ENCODE measurements around the gene XYLT1. TPM values are rescaled to one million over a fixed set of nuclear protein-coding genes. Genes with fewer than 3 reads are reported as not detected.

Gene XYLT1
- total RNA-seq, 2 experiments from 2014 or later: 53.6 to 56.7 TPM

GRCh38 chr16:17374668-17375255 lies 96.0 kb downstream of the XYLT1 start:
- H3K27me3 Mint-ChIP-seq: no peaks in the 10 kb centered on the region
- H3K4me1 Mint-ChIP-seq: peaks cover 56% of the 10 kb centered on the region
- H3K9me3 Mint-ChIP-seq: no peaks in the 10 kb centered on the region
- H3K4me3 Mint-ChIP-seq: no peak overlapping the region
- peaks cover 20% of the 10 kb centered on the region for H3K36me3 Mint-ChIP-seq
- no peak for ATAC-seq (ENCODE audit: low read depth)
- H3K27ac Mint-ChIP-seq: no peak overlapping the region
- POLR2A ChIA-PET: interaction anchor here (0.6 kb wide), 1 partner anchor 101 kb away, joined by 3 read pairs; no protein-coding TSS in a partner anchor
- no peak for DNase-seq

GRCh38 chr16:17373533-17373932 lies 97.2 kb downstream of the XYLT1 start:
- Mint-ChIP-seq H3K27ac (no peak overlapping the region), H3K27me3 (no peaks in the 10 kb centered on the region), H3K4me1 (peaks cover 63% of the 10 kb centered on the region), H3K36me3 (peaks cover 15% of the 10 kb centered on the region), H3K9me3 (no peaks in the 10 kb centered on the region), H3K4me3 (no peak overlapping the region)
- no peak for ATAC-seq (ENCODE audit: low read depth)
- no peak for DNase-seq
- POLR2A ChIA-PET: no interaction called here

GRCh38 chr16:17372386-17372785 lies 98.4 kb downstream of the XYLT1 start:
- Mint-ChIP-seq H3K27ac (no peak overlapping the region), H3K36me3 (peaks cover 10% of the 10 kb centered on the region), H3K4me1 (peaks cover 65% of the 10 kb centered on the region), H3K9me3 (no peaks in the 10 kb centered on the region), H3K4me3 (no peak overlapping the region), H3K27me3 (no peaks in the 10 kb centered on the region)
- POLR2A ChIA-PET: no interaction called here
- DNase-seq: no peak
- ATAC-seq (ENCODE audit: low read depth): no peak

GRCh38 chr16:17371299-17371698 lies 99.5 kb downstream of the XYLT1 start:
- POLR2A ChIA-PET: interaction anchor here (1.9 to 8.5 kb wide), 4 partner anchors 12 to 159 kb away, joined by 7 to 216 read pairs (median 16); no protein-coding TSS in a partner anchor
- Mint-ChIP-seq H3K4me3 (peak overlapping the region; percentile 79), H3K9me3 (no peaks in the 10 kb centered on the region), H3K36me3 (peaks cover 16% of the 10 kb centered on the region), H3K27ac (peak overlapping the region; percentile 95), H3K27me3 (no peaks in the 10 kb centered on the region), H3K4me1 (peaks cover 70% of the 10 kb centered on the region)
- DNase-seq: no peak
- ATAC-seq (ENCODE audit: low read depth): no peak

GRCh38 chr16:17370731-17371285 lies 100.0 kb downstream of the XYLT1 start:
- H3K27me3 Mint-ChIP-seq: no peaks in the 10 kb centered on the region
- peak overlapping the region; percentile 79 for H3K4me3 Mint-ChIP-seq
- ATAC-seq (ENCODE audit: low read depth): no peak
- POLR2A ChIA-PET: interaction anchor here (0.5 to 8.5 kb wide), 8 partner anchors 11 to 255 kb away, joined by 6 to 216 read pairs (median 16); no protein-coding TSS in a partner anchor
- H3K27ac Mint-ChIP-seq: peak overlapping the region; percentile 95
- H3K36me3 Mint-ChIP-seq: peaks cover 19% of the 10 kb centered on the region
- peaks cover 72% of the 10 kb centered on the region for H3K4me1 Mint-ChIP-seq
- DNase-seq: no peak
- H3K9me3 Mint-ChIP-seq: no peaks in the 10 kb centered on the region

- POLR2A ChIA-PET: interaction anchor here (0.5 to 8.5 kb wide), 15 partner anchors 10 to 255 kb away, joined by 3 to 216 read pairs (median 7); no protein-coding TSS in a partner anchor
- Mint-ChIP-seq H3K4me1 (peaks cover 75% of the 10 kb centered on the region), H3K9me3 (no peaks in the 10 kb centered on the region), H3K27me3 (no peaks in the 10 kb centered on the region), H3K36me3 (peaks cover 20% of the 10 kb centered on the region), H3K27ac (peak overlapping the region; percentile 95), H3K4me3 (peak overlapping the region; percentile 79)
- DNase-seq (peak; percentile 41), ATAC-seq (ENCODE audit: low read depth) (peak; percentile 7)
These were observed 100.5 kb downstream of the XYLT1 start for GRCh38 chr16:17370223-17370707.

- Mint-ChIP-seq H3K27me3 (no peaks in the 10 kb centered on the region), H3K27ac (peak overlapping the region; percentile 95), H3K4me3 (peak overlapping the region; percentile 79), H3K4me1 (peaks cover 77% of the 10 kb centered on the region), H3K9me3 (no peaks in the 10 kb centered on the region), H3K36me3 (peaks cover 21% of the 10 kb centered on the region)
- peak; percentile 69 for DNase-seq
- peak; percentile 84 for ATAC-seq (ENCODE audit: low read depth)
- POLR2A ChIA-PET: interaction anchor here (0.5 to 8.5 kb wide), 19 partner anchors 10 to 211 kb away, joined by 3 to 216 read pairs (median 6); partner anchors contain the start of gene XYLT1
These were observed 101.1 kb downstream of the XYLT1 start for GRCh38 chr16:17369421-17370222.

- Mint-ChIP-seq H3K27ac (peak overlapping the region; percentile 95), H3K27me3 (no peaks in the 10 kb centered on the region), H3K36me3 (peaks cover 20% of the 10 kb centered on the region), H3K4me3 (peak overlapping the region; percentile 79), H3K9me3 (no peaks in the 10 kb centered on the region), H3K4me1 (peaks cover 79% of the 10 kb centered on the region)
- DNase-seq (no peak), ATAC-seq (ENCODE audit: low read depth) (peak; percentile 10)
- POLR2A ChIA-PET: interaction anchor here (0.7 to 8.5 kb wide), 17 partner anchors 9 to 211 kb away, joined by 3 to 216 read pairs (median 6); partner anchors contain the start of gene XYLT1
These were observed 101.8 kb downstream of the XYLT1 start for GRCh38 chr16:17368951-17369350.

- DNase-seq: peak; percentile 48
- POLR2A ChIA-PET: interaction anchor here (0.9 to 8.5 kb wide), 6 partner anchors 8 to 103 kb away, joined by 3 to 216 read pairs (median 13); partner anchors contain the start of gene XYLT1
- Mint-ChIP-seq H3K4me1 (peaks cover 81% of the 10 kb centered on the region), H3K9me3 (no peaks in the 10 kb centered on the region), H3K36me3 (peaks cover 18% of the 10 kb centered on the region), H3K4me3 (peak overlapping the region; percentile 79), H3K27me3 (no peaks in the 10 kb centered on the region), H3K27ac (peak overlapping the region; percentile 95)
- ATAC-seq (ENCODE audit: low read depth): no peak
These were observed 102.3 kb downstream of the XYLT1 start for GRCh38 chr16:17368446-17368845.

- Mint-ChIP-seq H3K4me3 (peak overlapping the region; percentile 58), H3K36me3 (peaks cover 19% of the 10 kb centered on the region), H3K4me1 (peaks cover 85% of the 10 kb centered on the region), H3K27ac (peak overlapping the region; percentile 95), H3K27me3 (no peaks in the 10 kb centered on the region), H3K9me3 (no peaks in the 10 kb centered on the region)
- POLR2A ChIA-PET: interaction anchor here (0.5 to 8.5 kb wide), 7 partner anchors 8 to 137 kb away, joined by 3 to 216 read pairs (median 3); no protein-coding TSS in a partner anchor
- ATAC-seq (ENCODE audit: low read depth): no peak
- DNase-seq: peak; percentile 39
These were observed 102.8 kb downstream of the XYLT1 start for GRCh38 chr16:17367923-17368322.

- Mint-ChIP-seq H3K36me3 (peaks cover 21% of the 10 kb centered on the region), H3K27me3 (no peaks in the 10 kb centered on the region), H3K9me3 (no peaks in the 10 kb centered on the region), H3K4me1 (peaks cover 83% of the 10 kb centered on the region), H3K27ac (peak overlapping the region; percentile 95), H3K4me3 (peak overlapping the region; percentile 50)
- ATAC-seq (ENCODE audit: low read depth) (no peak), DNase-seq (peak; percentile 38)
- POLR2A ChIA-PET: interaction anchor here (1.1 to 8.5 kb wide), 5 partner anchors 11 to 136 kb away, joined by 3 to 216 read pairs (median 3); no protein-coding TSS in a partner anchor
These were observed 103.7 kb downstream of the XYLT1 start for GRCh38 chr16:17367036-17367435.

- Mint-ChIP-seq H3K4me3 (peak overlapping the region; percentile 50), H3K36me3 (peaks cover 21% of the 10 kb centered on the region)
These were observed 104.3 kb downstream of the XYLT1 start for GRCh38 chr16:17366299-17366961.

More at GRCh38 chr16:17366299-17366961, 104.3 kb downstream of the XYLT1 start:
- no peaks in the 10 kb centered on the region for H3K27me3 Mint-ChIP-seq
- POLR2A ChIA-PET: interaction anchor here (0.6 to 8.5 kb wide), 6 partner anchors 11 to 374 kb away, joined by 3 to 216 read pairs (median 4); no protein-coding TSS in a partner anchor
- peaks cover 81% of the 10 kb centered on the region for H3K4me1 Mint-ChIP-seq
- peak overlapping the region; percentile 95 for H3K27ac Mint-ChIP-seq
- DNase-seq: no peak
- H3K9me3 Mint-ChIP-seq: no peaks in the 10 kb centered on the region
- ATAC-seq (ENCODE audit: low read depth): no peak
